Activated CD4-positive, alpha-beta T cell treated with anti-CD3 and anti-CD28 coated beads, Interleukin-2, Interleukin-6, amounts not matched to agents 100 ng/mL and 50 ng/mL, durations not matched to agents 16 hours and 8 hours (primary cell): ENCODE data around the gene SPPL2A.

ENCODE experiments used
- DNase-seq: peaks from one replicate; pipeline ENCODE4 v3.0.0-alpha.2; 2020

The SPPL2A gene

DNA sequence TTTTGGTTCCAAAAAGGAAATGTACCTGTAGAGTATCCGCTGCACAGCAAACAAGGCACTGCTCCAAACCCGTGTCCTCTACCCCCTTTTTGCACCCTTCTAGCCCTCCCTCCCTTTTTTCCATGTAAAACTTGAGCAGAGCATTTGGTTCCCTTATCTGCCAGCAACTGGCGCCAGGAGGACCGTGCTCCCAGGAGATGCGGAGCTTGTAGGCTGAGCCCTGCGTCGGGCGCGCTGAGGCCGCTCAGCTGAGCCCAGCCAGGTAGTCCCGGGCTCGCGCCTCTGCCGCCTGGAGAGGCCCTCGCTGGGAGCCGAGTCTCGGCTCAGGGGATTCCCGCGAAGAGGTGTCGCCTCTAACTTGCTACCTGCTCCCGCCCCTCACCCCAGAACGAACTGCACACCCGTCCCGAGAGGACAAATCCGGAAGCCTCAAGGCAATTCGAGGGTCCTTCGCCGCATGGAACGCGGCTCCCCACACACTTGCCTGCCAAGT lies 79.5 kb downstream of the SPPL2A start:
- DNase-seq: peak; percentile 81

GRCh38 chr15:50685191-50685975 lies 80.1 kb downstream of the SPPL2A start:
- peak; percentile 10 for DNase-seq

GRCh38 chr15:50681467-50681866 lies 84.0 kb downstream of the SPPL2A start:
- DNase-seq: no peak

GRCh38 chr15:50676799-50677483 lies 88.6 kb downstream of the SPPL2A start:
- no peak for DNase-seq

- peak; percentile 13 for DNase-seq
Observed at GRCh38 chr15:50675535-50676144, 89.9 kb downstream of the SPPL2A start.

DNA sequence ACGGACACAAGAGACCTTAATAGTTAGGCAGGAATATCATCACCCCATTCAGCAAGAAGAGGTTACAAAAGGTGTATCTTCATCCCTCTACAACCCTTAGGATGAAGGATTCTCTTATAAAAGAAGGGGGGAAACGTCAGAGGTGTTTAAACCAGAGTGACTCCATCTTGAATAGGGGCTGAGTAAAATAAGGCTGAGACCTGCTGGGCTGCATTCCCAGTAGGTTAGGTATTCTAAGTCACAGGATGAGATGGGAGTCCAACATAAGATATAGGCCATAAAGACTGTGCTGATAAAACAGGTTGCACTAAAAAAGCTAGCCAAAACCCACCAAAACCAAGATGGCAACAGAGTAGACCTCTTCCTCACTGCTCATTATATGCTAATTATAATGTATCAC lies 95.4 kb downstream of the SPPL2A start:
- DNase-seq: no peak

DNA sequence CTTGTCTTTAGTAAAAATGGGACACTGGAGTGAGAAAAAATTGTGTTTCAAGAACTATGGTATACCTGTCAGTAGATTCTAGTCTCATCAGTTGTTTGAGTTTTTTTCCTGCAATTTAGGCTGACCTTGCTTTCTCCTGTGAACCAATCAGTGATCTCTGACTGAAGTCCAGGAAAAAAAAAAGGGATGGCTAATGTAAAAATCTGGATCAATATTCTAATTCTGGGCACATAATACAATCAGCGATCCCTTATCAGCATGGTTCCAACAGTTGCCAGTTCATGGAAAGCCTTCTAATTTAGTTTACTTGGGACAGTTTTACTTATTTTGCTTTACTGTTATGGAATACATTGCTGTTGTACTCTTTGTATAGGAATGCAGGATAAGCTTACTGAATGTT lies 95.9 kb downstream of the SPPL2A start:
- no peak for DNase-seq

DNA sequence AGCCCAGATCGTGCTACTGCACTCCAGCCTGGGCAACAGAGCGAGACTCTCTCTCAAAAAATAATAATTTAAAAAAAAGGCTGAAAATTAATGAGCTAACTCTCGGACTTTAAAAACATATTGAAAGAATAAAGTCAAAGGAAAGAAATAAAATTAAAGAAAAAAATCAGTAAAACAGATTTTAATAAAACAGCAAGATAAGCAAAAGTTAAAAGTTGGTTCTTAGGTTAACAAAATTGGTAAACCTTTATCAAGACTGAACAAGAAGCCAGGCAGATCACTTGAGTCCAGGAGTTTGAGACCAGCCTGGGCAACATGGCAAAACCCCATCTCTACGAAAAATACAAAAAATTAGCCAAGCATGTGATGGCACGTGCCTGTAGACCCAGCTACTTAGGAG lies 99.6 kb downstream of the SPPL2A start:
- no peak for DNase-seq

DNA sequence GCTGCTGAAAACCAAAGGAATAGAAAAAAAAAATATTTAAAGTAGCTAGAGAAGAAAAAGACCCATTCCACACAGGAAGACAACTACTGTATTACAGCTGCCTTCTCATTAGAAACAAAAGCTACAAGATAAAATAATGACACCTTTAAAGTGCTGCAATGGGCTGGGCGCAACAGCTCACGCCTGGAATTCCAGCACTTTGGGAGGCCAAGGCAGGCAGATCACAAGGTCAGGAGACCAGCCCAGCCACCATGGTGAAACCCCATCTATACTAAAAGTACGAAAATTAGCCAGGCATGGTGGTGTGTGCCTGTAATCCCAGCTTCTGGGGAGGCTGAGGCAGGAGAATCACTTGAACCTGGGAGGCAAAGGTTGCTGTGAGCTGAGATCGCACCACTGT lies 110.0 kb downstream of the SPPL2A start:
- DNase-seq: no peak

DNA sequence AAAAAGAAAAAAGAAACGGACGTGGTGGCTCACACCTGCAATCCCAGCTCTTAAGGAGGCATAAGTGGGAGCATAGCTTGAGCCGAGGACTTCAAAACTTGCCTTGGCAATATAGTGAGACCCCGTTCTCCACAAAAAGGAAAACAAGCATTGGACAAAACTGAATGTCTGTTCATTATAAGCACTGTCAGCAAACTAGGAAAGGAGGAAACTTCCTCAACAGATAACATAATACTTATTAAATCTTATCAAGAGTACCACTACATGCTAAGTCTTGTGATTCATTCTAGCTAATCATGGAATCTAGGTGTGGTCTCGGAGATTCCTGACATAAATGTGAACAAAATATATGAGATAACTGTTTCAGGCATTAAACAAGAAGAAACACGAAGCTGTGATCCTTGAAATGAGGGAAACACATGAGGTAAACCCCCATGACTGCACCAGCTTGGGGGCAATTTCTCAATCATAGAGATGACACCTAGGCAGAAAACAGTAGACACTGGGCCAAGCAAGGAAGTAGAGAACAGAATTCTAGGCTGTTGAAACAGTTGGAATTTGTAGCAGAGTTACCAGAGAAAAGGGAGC lies 112.3 kb downstream of the SPPL2A start:
- no peak for DNase-seq

- DNase-seq: no peak
Observed at GRCh38 chr15:50652671-50653070, 112.8 kb downstream of the SPPL2A start.
